Heart right ventricle (tissue), 16 donors: ENCODE data around the gene CDK9. TPM values are rescaled to one million over a fixed set of nuclear protein-coding genes. Genes with fewer than 3 reads are reported as not detected.

Experiments
- ATAC-seq, 8 donors: fragments of 200-7000 bp; cut with Tn5 transposase; one replicate each; pipeline ENCODE4 v1.9.1; 2020; ENCODE audit warnings: mild to moderate bottlenecking in 8 of 8, moderate library complexity in 8 of 8, moderate number of reproducible peaks in 1 of 8
- DNase-seq, 2 donors: peaks; one replicate each; pipeline ENCODE4 v3.0.0-alpha.2; 2020
- H3K27ac ChIP-seq, 10 donors: fragments of 200-600 bp; sonication (generic) in 2 of 10; one replicate each; pipeline versions ENCODE4 v1.5.0 to v1.8.0; 2020 to 2022; ENCODE audit warnings: mild to moderate bottlenecking in 3 of 10
- H3K27me3 ChIP-seq, 7 donors: fragments of 200-600 bp; one replicate each; pipeline ENCODE4 v1.8.0; 2021 to 2022; ENCODE audit warnings: mild to moderate bottlenecking in 2 of 7
- H3K36me3 ChIP-seq, 9 donors: fragments of 200-600 bp; sonication (generic) in 1 of 9; one replicate each; pipeline versions ENCODE4 v1.5.0 to v1.8.0; 2020 to 2022; ENCODE audit warnings: mild to moderate bottlenecking in 2 of 9
- H3K4me1 ChIP-seq, 9 donors: fragments of 200-600 bp; sonication (generic) in 1 of 9; one replicate each; pipeline versions ENCODE4 v1.5.0 to v1.8.0; 2020 to 2022; ENCODE audit warnings: mild to moderate bottlenecking in 4 of 9
- H3K4me3 ChIP-seq, 10 donors: fragments of 200-600 bp; sonication (generic) in 2 of 10; one replicate each; pipeline versions ENCODE4 v1.5.0 to v1.8.0; 2020 to 2022; ENCODE audit warnings: mild to moderate bottlenecking in 7 of 10, moderate library complexity in 2 of 10
- H3K9me3 ChIP-seq, 11 donors: fragments of 200-600 bp in 10 of 11; sonication (generic) in 2 of 11; one replicate each; pipeline versions ENCODE4 v1.5.0 to v1.8.0; 2013 to 2022; ENCODE audit warnings: mild to moderate bottlenecking in 2 of 11, control low read depth in 1 of 11, moderate library complexity in 1 of 11
- CTCF ChIP-seq, 9 donors: fragments of 200-600 bp; sonication (generic) in 2 of 9; IDR thresholded peaks; one replicate each; pipeline versions ENCODE4 v1.5.0 to v1.8.0; 2021 to 2022; ENCODE audit warnings: antibody characterized with exemption in 9 of 9, mild to moderate bottlenecking in 5 of 9, moderate library complexity in 1 of 9
- WGBS, 2 donors: extraction: QIAGEN DNeasy Blood & Tissue Kit; methylation state at CpG; one replicate each; pipeline ENCODE4 v1.1.7; 2013; ENCODE audit warnings: inconsistent platforms in 1 of 2; 5-methylcytosine and 5-hydroxymethylcytosine counted together
- intact Hi-C, 10 donors: fragments of 100-400 bp; cut with DNase I; formaldehyde crosslinking; loops; one replicate each; pipeline versions ENCODE4 v1.11.1 to v1.14.2; 2022
- polyA plus RNA-seq, 2 donors: library from polyadenylated mRNA; stranded (reverse); fragments of 200-250 nt; gene quantifications; one replicate each; pipeline ENCODE4 v1.2.3, GENCODE V29; 2013
- total RNA-seq, 10 donors: library from RNA; stranded (reverse); fragmentation: NEBNext Ultra II Directional in 3 of 10; extraction: Animal tissue kit (Norgen Biotek cat#: 25700) in 3 of 10; gene quantifications; one replicate each; pipeline versions ENCODE4 v1.2.1 to v1.2.4, GENCODE V29; 2021 to 2023
- donor health status: Arrhythmogenic right ventricular cardiomyopathy.
- donor health status: ischemic (EF 13 %, LVEDD 7.1; RV severe dilation, severe dysfunction).
- donor health status: healthy with polysubstance abuse.
- donor health status: DM: no; HTN: yes; CAD: no.
- donor health status: DM: no; HTN: no; CAD: no.
- donor health status: ischemic (EF 25% LVEDD 6.9; RV normal size, moderate dysfunction).
- donor health status: ischemic (EF 25% LVEDD 5.7; RV mildly dilated, moderate dysfunction).
- donor health status: healthy.
- donor health status: DM: yes; HTN: yes; CAD: no.
- donor health status: Ischemic cardiomyopathy.
- donor health status: ischemic (EF 35%, LVEDD 5.7; RV mildly dilated, moderate dysfunction).
- donor health status: nonischemic (EF 11% LVEDD 7.7; RV severe dilation, severe dysfunction).
- donor health status: DM: yes; HTN: yes; CAD: no.
- donor health status: PGD.
- donor health status: ischemic (EF 29% LVEDD 5.4; RV normal size, mild dysfunction).
- donor health status: nonischemic (EF 23%, LVEDD 6.1; RV moderate dilation, normal function).

CDK9 gene
- total and polyA plus RNA-seq, 12 donors: 30.9 to 59.0 (median 44.1) TPM

- H3K27ac ChIP-seq: peak overlapping the region; percentile 74 to 97 (median 88)
- 37 to 42% methylated on average over 5 of the region's 5 CpGs for WGBS, 2 donors
- H3K27me3 ChIP-seq: peaks cover 0 to 12% (median 0%) of the 10 kb centered on the region in 7 donors
- DNase-seq: no peak
- TF ChIP-seq CTCF (IDR thresholded peaks at IDR 0.05): no peak
- peak overlapping the region in 9 of 10 donors; percentile 27 to 54 (median 40) for H3K4me3 ChIP-seq
- intact Hi-C loops: loop anchor here in 1 of 10 donors (5.0 kb wide), 1 partner anchor 96 kb away; no protein-coding TSS in a partner anchor
- no peaks in the 10 kb centered on the region for H3K9me3 ChIP-seq
- H3K36me3 ChIP-seq: peaks cover 0 to 55% (median 0%) of the 10 kb centered on the region in 9 donors
- H3K4me1 ChIP-seq: peaks cover 9 to 97% (median 59%) of the 10 kb centered on the region in 9 donors
- ATAC-seq: peak in 4 of 8 donors; percentile 16 to 36 (median 32)
Observed at GRCh38 chr9:127761491-127761956, 24.3 kb upstream of the CDK9 start.

- peaks cover 13 to 97% (median 66%) of the 10 kb centered on the region in 9 donors for H3K4me1 ChIP-seq
- H3K9me3 ChIP-seq: no peaks in the 10 kb centered on the region
- peak overlapping the region; percentile 75 to 97 (median 88) for H3K27ac ChIP-seq
- DNase-seq (peak; percentile 70 to 91), ATAC-seq (peak; percentile 70 to 85 (median 78))
- 33 to 39% methylated on average over 16 of the region's 16 CpGs for WGBS, 2 donors
- H3K4me3 ChIP-seq: peak overlapping the region in 9 of 10 donors; percentile 27 to 54 (median 40)
- intact Hi-C loops: loop anchor here in 1 of 10 donors (5.0 kb wide), 1 partner anchor 95 kb away; no protein-coding TSS in a partner anchor
- H3K36me3 ChIP-seq: peaks cover 0 to 58% (median 0%) of the 10 kb centered on the region in 9 donors
- no peak for TF ChIP-seq CTCF (IDR thresholded peaks at IDR 0.05)
- H3K27me3 ChIP-seq: peaks cover 0 to 5% (median 0%) of the 10 kb centered on the region in 7 donors
Observed at GRCh38 chr9:127762111-127762676, 23.6 kb upstream of the CDK9 start.

GRCh38 chr9:127763918-127764384, 21.9 kb upstream of the CDK9 start:
- ATAC-seq (peak; percentile 60 to 86 (median 76)), DNase-seq (peak; percentile 73 to 85)
- 30 to 37% methylated on average over 7 of the region's 7 CpGs for WGBS, 2 donors
- Histone ChIP-seq H3K4me3 (peak overlapping the region in 1 of 10 donors; percentile 54), H3K36me3 (peaks cover 0 to 42% (median 0%) of the 10 kb centered on the region in 9 donors), H3K4me1 (peaks cover 13 to 99% (median 81%) of the 10 kb centered on the region in 9 donors), H3K27me3 (peaks cover 0 to 4% (median 0%) of the 10 kb centered on the region in 7 donors), H3K9me3 (no peaks in the 10 kb centered on the region), H3K27ac (peak overlapping the region; percentile 73 to 97 (median 88))
- peak; percentile 20 to 66 (median 55) for TF ChIP-seq CTCF (IDR thresholded peaks at IDR 0.05)
- intact Hi-C loops: loop anchor here in 1 of 10 donors (5.0 kb wide), 1 partner anchor 93 kb away; no protein-coding TSS in a partner anchor

- DNase-seq (no peak), ATAC-seq (no peak)
- Histone ChIP-seq H3K36me3 (peaks cover 0 to 29% (median 0%) of the 10 kb centered on the region in 9 donors), H3K9me3 (no peaks in the 10 kb centered on the region), H3K4me3 (no peak overlapping the region), H3K4me1 (peaks cover 13 to 99% (median 86%) of the 10 kb centered on the region in 9 donors), H3K27ac (peak overlapping the region in 9 of 10 donors; percentile 67 to 97 (median 88)), H3K27me3 (no peaks in the 10 kb centered on the region)
- no peak for TF ChIP-seq CTCF (IDR thresholded peaks at IDR 0.05)
- 51 to 78% methylated on average over 1 of the region's 1 CpG for WGBS, 2 donors
- intact Hi-C loops: no loop called here
Observed at GRCh38 chr9:127765418-127765817, 20.4 kb upstream of the CDK9 start.
